Fibroblast of lung (primary cell): ENCODE measurements around the gene ZNF614.

Experiments
- EZH2 ChIP-seq: IDR thresholded peaks from 2 replicates; pipeline ENCODE4 v1.5.1; 2012; ENCODE audit warnings: low read length, control low read depth, mild to moderate bottlenecking; ENCODE audit errors: missing control alignments
- TF ChIP-seq, protein P1 (sequence below), 2 donors: IDR thresholded peaks in 1 of 2; conservative IDR thresholded peaks in 1 of 2; 1 replicate in 1 of 2; 2 replicates in 1 of 2; pipeline ENCODE4 v1.5.1; 2011 to 2012; ENCODE audit warnings: low read length in 2 of 2, control low read depth in 1 of 2, inconsistent platforms in 1 of 2, low read depth in 1 of 2, mild to moderate bottlenecking in 1 of 2

GRCh38 chr19:52034051-52034728, 6.0 kb upstream of the ZNF614 start:
- TF ChIP-seq, protein P1, sequence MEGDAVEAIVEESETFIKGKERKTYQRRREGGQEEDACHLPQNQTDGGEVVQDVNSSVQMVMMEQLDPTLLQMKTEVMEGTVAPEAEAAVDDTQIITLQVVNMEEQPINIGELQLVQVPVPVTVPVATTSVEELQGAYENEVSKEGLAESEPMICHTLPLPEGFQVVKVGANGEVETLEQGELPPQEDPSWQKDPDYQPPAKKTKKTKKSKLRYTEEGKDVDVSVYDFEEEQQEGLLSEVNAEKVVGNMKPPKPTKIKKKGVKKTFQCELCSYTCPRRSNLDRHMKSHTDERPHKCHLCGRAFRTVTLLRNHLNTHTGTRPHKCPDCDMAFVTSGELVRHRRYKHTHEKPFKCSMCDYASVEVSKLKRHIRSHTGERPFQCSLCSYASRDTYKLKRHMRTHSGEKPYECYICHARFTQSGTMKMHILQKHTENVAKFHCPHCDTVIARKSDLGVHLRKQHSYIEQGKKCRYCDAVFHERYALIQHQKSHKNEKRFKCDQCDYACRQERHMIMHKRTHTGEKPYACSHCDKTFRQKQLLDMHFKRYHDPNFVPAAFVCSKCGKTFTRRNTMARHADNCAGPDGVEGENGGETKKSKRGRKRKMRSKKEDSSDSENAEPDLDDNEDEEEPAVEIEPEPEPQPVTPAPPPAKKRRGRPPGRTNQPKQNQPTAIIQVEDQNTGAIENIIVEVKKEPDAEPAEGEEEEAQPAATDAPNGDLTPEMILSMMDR (conservative IDR thresholded peaks at IDR 0.05 in 1 of 2, IDR thresholded peaks at IDR 0.05 in 1 of 2; ENCODE audit: low read depth in 1 of 2, low read length in 2 of 2): no peak
- no peak for TF ChIP-seq EZH2
